HG02840 (cell line): ENCODE data around the gene RAB11A.
"Not testable (repeated sequence)": the region's sequence is repeated elsewhere in the genome, so short reads cannot be mapped to it uniquely, and the experiment has no call there.

Experiments
- ATAC-seq: cut with Tn5 transposase; IDR thresholded peaks from one replicate; pipeline ENCODE4 v1.9.1; 2021; ENCODE audit warnings: mild to moderate bottlenecking, moderate library complexity, moderate number of reproducible peaks; ENCODE audit not compliant: unreplicated experiment, low FRiP score

Gene RAB11A

GRCh38 chr15:65841121-65841930 is 28.0 kb upstream of the RAB11A start:
- no peak for ATAC-seq

GRCh38 chr15:65845826-65846519 is 23.3 kb upstream of the RAB11A start:
- ATAC-seq, result no peak

- no peak for ATAC-seq
Measured at GRCh38 chr15:65847989-65848388, 21.3 kb upstream of the RAB11A start.

GRCh38 chr15:65851981-65852380 is 17.3 kb upstream of the RAB11A start:
- no peak for ATAC-seq

- no peak for ATAC-seq
Measured at GRCh38 chr15:65856821-65857455, 12.4 kb upstream of the RAB11A start.

- ATAC-seq, result no peak
Measured at GRCh38 chr15:65857718-65858402, 11.4 kb upstream of the RAB11A start.

GRCh38 chr15:65862682-65863081 is 6.6 kb upstream of the RAB11A start:
- no peak for ATAC-seq

- no peak for ATAC-seq
Measured at GRCh38 chr15:65863106-65863505, 6.2 kb upstream of the RAB11A start.

- ATAC-seq, result no peak
Measured at GRCh38 chr15:65867244-65867643, 2.0 kb upstream of the RAB11A start.

GRCh38 chr15:65867933-65868332 is 1.4 kb upstream of the RAB11A start:
- ATAC-seq, result not testable (repeated sequence)

GRCh38 chr15:65868546-65869125 is 655 bp upstream of the RAB11A start:
- no peak for ATAC-seq

GRCh38 chr15:65869954-65870871 is 922 bp downstream of the RAB11A start:
- ATAC-seq, result no peak

- ATAC-seq, result no peak
Measured at GRCh38 chr15:65870889-65871533, 1.7 kb downstream of the RAB11A start.

GRCh38 chr15:65871886-65872285 is 2.6 kb downstream of the RAB11A start:
- not testable (repeated sequence) for ATAC-seq

GRCh38 chr15:65872596-65872995 is 3.3 kb downstream of the RAB11A start:
- ATAC-seq, result not testable (repeated sequence)

GRCh38 chr15:65873256-65873655 is 4.0 kb downstream of the RAB11A start:
- ATAC-seq, result no peak

GRCh38 chr15:65875458-65875857 is 6.2 kb downstream of the RAB11A start:
- no peak for ATAC-seq

GRCh38 chr15:65877749-65878148 is 8.5 kb downstream of the RAB11A start:
- ATAC-seq, result no peak
